Activated CD8-positive, alpha-beta memory T cell treated with anti-CD3 and anti-CD28 coated beads for 48 hours (primary cell): ENCODE results near the gene GIMAP8.
"Not testable (repeated sequence)": the region's sequence is repeated elsewhere in the genome, so short reads cannot be mapped to it uniquely, and the experiment has no call there.

ENCODE experiments used
- DNase-seq, 3 experiments: peaks; one replicate each; pipeline ENCODE4 v3.0.0-alpha.2; 2020; ENCODE audit warnings: low read depth in 2 of 3, low spot score in 2 of 3

Gene GIMAP8

DNA sequence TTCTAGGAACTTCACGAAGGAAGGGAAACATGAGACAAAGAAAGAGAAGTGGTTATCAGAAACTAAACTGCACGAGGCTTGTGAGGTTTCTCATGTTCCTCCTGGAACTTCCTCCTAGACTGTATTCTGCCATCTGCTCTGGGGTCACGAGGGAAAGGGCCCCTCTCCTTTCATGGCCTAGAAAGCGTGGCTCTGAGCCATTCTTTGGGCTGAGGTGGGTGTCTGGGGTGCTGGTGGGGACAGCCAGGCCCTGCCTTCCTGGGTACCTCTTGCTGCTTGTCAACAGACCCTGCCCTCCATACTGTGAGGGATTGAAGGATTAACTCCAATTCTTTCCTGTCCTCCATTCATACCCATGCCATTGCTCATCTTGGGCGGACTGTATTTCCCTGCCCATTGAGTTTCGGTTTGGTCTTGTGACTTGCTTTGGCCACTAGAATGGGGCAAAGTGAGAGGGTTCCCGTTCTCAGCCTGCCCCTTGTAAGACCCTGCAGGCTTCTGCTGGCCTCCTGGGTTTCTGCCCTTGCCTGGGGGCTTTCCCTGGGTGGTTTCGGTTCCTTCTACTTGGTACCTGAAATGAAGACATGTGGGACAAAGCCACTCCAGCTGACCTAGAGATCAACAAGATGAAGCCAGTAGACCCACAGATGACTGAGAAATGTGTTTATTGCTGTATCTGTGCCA lies 14.9 kb upstream of the GIMAP8 start:
- DNase-seq, result no peak

DNA sequence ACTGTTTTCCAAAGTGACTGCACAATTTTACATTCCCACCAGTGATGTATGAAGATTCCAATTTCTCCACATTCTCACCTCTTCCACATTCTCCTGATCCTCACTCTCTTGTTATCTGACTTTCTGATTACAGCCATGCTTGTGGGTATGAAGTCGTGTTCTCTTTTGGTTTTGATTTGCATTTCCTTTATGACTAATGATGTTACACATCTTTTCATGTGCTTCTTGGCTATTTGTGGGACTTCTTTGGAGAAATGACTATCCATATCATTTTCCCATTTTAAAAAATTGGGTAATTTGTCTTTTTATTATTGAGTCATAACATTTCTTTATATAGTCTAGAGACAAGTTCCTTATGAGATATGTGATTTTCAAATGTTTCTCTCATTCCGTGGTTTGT lies 10.5 kb upstream of the GIMAP8 start:
- no peak for DNase-seq

DNA sequence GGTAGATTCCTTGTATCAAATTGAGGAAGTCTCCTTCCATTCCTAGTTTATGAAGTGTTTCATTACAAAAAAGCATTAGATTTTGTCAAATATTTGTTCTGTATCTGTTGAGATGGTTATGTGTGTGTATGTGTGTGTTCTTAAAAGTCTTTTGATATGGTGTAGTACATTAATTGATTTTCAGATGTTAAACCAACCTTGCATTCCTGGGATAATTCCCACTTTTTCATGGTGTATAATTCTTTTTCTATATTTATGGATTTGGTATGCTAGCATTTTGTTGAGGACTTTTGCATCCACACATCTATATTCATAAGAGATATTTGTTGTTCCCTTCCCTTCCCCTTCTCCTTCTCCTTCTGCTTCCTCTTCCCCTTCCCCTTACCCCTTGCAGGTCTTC lies 8.9 kb upstream of the GIMAP8 start:
- DNase-seq, result no peak

DNA sequence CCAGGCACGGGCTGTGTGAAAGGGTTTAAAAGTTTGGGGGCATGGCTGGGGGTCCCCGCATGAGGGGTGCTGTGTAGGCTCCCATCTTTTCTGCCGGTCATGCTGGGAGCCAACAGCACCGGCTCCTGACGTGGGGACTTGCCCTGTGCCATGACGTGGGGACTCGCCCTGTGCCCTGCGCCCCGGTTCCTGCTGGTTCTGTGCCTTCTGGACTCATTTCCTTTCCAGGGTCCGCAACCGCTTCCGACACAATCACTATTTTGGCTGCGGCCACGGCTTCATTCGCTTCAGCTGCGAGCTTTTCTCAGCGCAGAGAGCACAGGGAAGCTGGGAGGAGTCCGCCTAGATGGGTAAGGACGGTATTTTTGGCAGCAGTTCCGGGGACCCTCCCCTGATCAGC lies 7.6 kb upstream of the GIMAP8 start:
- no peak for DNase-seq

DNA sequence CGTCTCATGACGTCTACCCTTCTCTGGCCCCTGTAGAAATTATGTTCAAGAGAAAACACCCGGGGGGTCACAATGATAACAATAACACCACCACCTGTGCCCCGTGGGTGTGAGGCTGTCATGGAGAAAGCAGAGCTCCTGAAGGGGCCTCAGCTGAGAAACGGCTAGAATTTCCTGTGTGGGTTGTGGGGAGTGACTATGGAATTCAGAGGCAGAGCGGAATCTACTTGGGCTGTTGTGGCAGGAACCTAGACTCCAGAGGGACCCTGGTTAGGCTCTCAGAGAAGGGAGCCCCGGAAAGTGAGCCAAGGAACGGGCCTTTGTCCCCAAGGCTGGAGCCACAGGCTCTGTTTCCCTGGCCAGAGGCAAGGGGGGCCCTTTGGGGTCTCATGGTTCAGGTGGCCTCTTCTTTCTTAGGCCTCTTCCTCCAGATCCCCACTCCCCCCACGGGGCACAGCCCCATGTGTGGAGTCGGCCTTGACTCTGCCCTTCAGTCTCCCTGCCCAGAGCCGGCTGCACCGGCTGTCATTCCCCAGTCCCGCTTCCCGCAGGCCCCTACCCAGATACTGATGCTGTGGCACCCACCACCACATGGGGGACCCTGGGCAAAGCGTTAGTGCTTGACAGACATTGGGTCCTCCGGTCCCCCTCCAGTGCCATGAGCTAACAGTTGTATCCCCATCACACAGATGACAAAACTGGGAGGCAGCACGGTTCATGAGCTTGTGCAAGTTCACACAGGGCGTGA lies 6.5 kb upstream of the GIMAP8 start:
- no peak for DNase-seq

DNA sequence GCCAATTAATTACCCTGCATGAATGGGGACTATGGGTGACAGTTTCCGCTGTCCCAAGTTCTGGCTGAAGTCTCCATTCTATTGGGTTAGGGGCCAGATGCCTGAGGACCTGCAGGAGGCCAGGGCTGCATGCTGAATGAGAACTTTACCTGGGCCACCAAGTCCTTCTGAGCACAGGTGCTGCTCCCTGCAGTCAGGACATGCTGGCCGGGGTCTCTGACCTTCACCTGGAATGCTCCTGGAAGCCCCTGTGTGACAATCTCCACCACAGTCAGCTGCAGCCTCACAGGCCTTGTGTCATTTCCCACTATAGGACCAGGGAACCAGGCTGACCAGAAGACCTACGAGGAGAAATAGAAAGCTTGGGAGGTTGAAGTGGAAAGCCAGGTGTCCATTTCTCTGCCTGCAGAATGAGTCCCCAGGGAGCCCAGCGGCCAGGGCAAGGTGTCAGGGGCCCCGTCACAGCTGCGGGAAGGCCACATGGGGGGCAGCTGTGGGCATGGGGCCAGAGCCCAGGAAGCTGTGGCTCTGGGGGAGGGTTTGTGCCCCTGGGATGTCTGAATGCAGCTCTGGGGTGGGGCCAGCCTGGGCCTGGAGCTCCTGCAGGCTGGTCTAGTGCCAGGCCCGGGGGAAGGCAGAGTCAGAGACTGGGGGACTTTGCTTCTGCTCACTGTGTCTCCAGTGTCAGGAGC lies 5.6 kb upstream of the GIMAP8 start:
- no peak for DNase-seq

DNA sequence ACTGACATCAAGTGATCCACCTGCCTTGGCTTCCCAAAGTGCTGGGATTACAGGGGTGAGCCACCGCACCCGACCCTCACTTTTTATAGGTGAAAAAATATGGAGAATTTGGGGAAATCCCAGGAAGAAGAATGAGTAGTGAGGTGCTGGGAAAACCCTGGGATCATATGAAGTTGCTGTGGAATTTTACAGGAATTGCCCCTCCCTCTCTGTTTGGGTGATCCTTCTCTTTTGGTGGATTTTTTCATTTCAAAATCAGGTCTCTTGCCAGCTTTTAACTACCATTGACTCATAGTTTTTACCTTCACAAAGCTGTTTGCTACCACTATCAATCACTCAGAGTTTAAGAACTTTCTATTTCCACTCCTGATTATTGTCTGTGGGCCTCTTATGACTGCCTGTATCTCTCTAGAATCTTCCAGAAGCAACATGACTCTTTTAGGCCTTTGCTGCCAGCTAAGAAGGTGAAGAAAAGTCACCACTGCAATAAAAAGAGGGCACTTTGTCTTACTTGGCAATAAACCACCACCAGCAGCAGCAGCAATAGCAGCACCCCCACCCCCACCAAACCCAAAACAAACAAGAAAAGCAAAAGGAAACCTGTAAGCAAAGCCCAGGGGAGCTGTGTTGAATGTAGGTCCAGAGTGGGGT lies 4.0 kb upstream of the GIMAP8 start:
- DNase-seq, result no peak

DNA sequence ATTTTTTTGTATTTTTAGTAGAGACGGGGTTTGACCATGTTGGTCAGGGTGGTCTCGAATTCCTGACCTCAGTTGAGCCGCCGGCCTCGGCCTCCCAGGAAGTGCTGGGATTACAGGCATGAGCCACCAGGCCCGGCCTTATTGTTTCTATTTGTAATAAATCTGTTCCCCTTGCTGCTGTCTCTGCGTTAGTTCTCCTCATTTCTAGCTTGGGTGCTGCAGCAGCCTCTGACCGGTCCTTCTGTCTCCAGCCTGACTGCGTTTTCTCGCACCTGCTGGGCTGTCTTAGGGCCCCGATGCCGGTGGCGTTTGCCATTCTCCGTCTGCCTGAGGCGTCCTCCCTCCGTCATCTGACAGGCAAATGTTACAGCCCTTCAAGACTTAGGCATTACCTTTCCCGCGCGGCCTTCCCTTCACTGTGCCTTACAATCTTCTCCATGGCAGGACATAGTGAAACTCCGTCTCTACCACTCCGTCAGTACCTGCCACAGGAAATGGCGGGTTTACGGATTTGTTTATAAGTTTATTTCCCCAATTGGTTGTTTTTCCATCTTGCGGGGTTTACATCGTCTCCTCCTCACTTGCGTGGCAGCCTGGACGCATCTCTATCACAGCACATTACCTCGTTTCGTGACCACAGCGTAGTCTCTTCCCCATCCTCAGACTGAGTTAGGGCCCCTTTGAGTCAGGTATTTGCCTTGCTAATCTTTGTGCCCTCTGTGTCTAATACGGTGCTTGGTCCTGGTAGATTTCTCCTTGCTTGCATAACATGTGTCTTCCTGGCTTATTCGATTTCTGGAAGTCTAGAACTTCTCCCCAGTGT lies 2.3 kb upstream of the GIMAP8 start:
- DNase-seq, result no peak

DNA sequence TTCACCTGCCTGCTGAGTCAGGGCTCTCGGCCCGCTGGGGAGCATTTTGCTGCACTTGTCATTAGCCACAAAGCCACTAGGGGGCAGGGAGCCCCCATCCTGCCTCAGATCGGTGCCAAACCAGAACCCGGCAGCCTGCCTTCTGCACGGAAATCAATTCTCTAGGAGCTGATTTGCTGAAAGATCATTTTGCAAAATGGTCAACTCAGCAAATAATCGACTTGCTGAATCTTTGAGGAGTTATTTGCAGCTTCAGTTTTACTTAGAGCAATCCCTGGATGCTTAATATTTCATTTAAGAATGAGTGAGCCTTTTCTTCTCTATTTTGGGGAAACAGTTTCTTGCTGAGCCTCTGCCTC lies 1.7 kb upstream of the GIMAP8 start:
- DNase-seq, result peak; percentile 74 to 77 (median 74)

DNA sequence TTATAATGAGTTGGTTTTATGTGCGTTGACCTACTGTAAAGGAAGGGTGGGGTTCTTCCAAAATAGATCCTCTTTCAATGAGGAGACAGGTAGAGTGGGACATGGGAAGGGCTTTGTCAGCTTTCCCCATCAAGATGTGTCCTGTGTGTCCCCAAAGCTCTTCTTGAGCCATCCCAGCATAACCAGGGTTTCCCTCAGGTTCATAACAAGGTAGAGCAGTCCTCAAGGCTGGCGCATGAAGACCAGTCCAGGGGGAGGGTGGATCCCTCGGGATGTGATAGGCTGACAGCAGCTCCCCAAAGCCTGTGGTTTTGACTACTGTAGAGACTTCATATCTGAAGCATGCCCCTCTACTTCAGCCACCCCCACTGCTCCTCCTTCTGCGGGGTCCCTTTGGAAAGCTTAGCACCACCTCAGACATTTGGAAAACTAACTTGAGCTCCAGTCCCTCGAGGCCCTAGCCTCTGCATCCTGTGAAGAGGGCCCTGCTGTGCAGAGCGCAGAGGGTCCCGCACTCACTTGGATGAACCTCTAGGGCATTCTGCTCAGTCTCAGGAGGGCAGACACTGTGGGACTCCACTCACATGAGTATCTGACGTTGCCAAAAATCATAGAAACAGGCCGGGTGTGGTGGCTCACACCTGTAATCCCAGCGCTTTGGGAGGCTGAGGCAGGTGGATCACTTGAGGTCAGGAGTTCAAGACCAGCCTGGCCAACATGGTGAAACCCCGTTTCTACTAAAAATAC lies 1.1 kb upstream of the GIMAP8 start:
- no peak for DNase-seq

DNA sequence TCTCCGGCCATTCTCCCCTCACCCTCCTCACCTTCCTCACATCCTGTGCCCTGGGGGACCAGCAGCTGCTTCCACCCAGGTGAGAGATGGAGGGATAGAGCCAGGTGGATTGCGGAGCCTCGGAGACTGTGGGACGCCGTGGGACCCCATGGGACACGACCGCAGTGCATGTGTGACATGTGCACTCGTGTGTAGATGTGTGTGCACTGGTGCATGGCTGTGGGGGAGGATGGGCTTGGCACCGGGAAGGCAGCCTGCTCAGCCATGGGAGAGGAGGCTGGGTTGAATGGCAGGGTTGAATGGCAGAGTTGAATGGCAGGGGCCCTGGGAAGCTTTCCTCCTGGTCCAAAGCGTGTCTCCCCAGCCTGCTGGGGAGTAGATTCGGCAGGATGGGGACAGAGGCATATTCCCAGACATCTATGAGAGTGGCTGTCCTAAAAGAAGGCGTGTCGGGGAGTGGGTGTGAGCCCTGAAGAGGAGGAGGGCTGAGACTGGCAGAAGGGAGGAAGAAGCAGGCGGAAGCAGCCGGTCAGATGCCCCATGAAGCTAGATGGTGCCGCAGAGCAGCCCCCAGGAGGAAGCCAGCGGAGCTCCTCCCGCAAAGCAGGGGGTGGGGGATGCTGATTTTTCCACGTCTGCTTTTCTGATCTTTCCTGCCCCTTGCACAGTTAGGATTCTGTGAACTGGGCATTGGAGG lies 815 bp downstream of the GIMAP8 start:
- DNase-seq, result peak in 2 of 3 experiments; percentile 30 to 36

DNA sequence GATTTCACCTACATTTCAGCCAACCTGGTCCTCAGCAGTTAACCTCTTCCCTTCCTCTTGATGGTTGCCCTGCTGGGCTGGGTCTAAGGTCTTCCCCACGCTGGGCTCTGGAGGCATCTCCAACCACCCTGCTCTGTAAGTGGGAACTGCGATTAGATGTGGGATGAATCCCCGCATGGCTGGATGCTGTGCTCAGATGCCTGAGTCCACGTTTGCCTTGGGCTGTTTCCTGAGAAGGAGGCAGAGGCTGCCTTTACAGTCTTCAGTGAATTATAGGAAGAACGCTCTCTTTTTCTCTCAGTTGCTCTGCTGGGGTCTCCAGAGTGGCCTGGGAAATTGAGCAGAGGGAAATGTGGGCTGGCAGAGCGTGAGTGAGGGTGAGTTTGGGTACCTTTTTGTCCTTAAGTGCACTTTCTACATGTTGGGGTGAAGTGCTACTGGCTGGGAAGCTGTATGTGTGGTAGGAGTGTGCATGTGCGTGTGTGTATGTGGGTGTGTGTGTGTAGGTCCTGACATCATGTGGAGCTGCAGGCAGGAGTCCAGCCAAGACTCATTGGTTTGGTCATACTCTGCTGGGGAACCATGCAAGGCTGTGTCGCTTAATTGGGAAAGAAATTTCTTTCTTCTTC lies 1.5 kb downstream of the GIMAP8 start:
- no peak for DNase-seq

DNA sequence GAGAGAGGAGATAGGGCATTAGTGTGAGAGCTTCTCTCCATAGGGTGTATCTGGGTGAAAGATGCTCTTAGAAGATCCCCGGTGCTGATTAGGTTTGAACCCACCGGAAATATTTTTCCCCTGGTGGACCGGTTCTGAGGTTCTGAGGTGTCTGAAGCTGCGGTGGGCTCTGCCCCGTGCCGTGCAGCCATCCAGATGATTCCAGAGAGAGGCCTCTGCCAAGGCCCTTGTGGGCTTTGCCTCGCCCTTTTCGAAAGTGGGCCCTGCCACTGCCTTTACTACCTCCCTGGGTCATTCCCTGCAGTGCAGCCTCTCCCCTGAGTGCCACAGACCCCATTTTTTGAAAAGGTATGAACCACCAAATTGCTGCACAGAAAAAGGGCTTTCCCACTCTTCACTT lies 2.8 kb downstream of the GIMAP8 start:
- DNase-seq, result no peak

DNA sequence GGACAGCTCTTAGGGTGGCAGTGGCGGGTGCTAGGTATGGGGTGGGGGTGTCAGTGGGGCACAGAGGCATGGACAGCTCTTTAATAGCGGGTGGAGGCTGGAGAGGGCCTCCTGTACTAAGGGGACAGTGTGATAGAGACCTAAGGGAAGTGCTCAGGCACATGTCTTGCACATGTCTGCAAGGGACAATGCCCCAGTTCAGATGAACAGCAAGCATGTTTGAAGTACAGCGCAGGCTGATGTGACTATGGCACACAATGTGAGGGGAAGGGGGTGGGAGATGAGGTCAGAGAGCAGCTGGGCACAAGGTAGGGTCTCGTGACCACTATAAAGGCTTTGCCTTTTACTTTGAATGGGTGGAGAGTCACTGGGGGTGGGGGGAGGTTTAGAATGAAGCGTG lies 3.5 kb downstream of the GIMAP8 start:
- no peak for DNase-seq

DNA sequence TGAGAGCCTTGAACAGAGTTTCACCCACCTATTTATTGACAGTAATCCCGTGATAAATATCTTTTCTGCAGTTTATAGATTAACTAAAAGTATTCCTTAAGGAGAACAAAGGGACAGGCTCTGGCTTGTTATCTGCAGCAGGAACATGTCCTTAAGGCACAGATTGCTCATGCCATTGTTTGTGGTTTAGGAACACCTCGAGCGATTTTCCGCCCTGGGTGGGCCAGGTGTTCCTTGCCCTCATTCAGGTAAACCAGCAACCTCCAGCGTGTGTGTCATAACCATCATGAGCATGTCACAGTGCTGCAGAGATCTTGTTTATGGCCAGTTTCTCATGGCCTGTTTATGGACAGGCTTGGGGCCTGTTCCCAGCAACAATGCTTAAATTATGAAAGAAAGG lies 6.6 kb downstream of the GIMAP8 start:
- DNase-seq, result not testable (repeated sequence)

DNA sequence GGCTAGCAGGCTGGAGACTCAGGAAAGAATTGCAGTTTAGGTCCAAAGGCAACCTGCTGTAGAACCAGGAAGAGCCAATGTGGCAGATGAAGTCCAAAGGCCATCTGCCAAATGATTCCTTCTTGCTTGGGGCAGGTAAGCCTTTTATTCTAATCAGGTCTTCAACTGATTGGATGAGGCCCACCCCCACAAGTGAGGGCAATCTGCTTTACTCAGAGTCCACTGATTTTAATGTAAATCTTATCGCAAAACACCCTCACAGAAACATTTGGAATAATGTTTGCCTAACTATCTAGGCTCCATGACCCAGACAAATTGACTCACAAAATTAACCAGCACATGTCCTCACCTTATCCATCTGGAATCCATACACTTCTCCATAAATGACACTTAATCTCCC lies 7.8 kb downstream of the GIMAP8 start:
- DNase-seq, result no peak

DNA sequence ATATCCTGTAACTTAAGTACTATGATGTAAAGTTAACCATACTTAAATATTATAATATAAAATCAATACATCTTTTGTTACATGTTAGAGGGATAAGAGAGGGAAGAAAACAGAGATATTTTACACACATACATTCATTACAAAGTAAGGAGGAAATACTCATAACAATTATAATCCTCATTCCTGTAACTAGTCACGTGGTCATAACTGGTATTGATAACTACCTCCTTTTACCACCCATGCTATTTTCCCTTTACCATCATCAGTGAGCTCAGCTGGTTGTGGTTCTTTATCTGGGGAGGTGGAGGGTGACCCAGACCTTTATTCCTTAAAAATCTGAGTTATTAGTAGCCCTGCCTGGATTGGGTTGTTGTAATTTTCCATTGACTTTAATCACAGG lies 8.3 kb downstream of the GIMAP8 start:
- no peak for DNase-seq

DNA sequence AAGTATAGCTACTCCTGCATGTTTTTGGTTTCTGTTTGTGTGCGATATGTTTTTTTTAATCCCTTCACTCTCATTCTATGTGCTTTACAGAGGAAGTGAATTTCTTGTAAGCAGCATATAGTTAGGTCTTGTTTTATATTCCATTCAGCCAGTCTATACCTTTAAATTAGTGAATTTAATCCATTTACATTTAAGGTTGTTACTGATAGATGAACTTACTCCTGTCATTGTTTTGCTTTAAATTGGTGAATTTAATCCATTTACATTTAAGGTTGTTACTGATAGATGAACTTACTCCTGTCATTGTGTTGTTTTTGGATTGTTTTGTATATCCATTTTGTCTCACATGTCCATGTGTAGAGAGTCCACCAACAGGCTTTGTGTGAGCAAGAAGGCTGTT lies 11.1 kb downstream of the GIMAP8 start:
- no peak for DNase-seq

DNA sequence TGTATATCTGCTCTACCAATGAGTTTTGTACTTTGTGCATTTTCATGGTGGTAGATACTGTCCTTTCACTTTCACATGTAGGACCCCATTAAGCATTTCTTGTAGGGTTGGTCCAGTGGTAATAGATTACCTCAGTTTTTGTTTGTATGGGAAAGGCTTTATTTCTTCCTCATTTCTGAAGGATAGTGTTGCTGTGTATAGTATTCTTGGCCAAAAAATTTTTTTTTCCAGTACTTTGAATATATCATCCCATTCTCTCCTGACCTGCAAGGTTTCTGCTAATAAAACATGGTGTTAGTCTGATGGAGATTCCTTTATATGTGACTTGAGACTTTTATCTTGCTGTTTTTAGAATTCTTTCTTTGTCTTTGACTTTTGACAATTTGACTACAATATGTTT lies 12.0 kb downstream of the GIMAP8 start:
- no peak for DNase-seq
